Amygdala (tissue), 56 donors: ENCODE results near the gene NNT.

Source experiments
- DNase-seq, 56 donors: peaks; one replicate each; lab custom pipeline; 2025; lab: John Stamatoyannopoulos, UW

Gene NNT

GRCh38 chr5:43620944-43621505, 18.0 kb downstream of the NNT start:
- no peak for DNase-seq

GRCh38 chr5:43622074-43622473, 19.1 kb downstream of the NNT start:
- DNase-seq, result no peak

GRCh38 chr5:43623048-43623680, 20.2 kb downstream of the NNT start:
- DNase-seq, result peak in 4 of 56 donors; percentile 4 to 23 (median 12)

- no peak for DNase-seq
These were observed 24.0 kb downstream of the NNT start for GRCh38 chr5:43627028-43627427.

GRCh38 chr5:43631182-43631910, 28.4 kb downstream of the NNT start:
- DNase-seq, result peak in 19 of 56 donors; percentile 1 to 60 (median 14)

- no peak for DNase-seq
These were observed 31.6 kb downstream of the NNT start for GRCh38 chr5:43634621-43635020.

GRCh38 chr5:43635374-43635773, 32.4 kb downstream of the NNT start:
- DNase-seq, result no peak

GRCh38 chr5:43636076-43636475, 33.1 kb downstream of the NNT start:
- no peak for DNase-seq

- no peak for DNase-seq
These were observed 34.4 kb downstream of the NNT start for GRCh38 chr5:43637416-43637815.

GRCh38 chr5:43638107-43638506, 35.1 kb downstream of the NNT start:
- DNase-seq, result no peak

GRCh38 chr5:43638546-43638945, 35.6 kb downstream of the NNT start:
- DNase-seq, result no peak

GRCh38 chr5:43639566-43639965, 36.6 kb downstream of the NNT start:
- DNase-seq, result no peak

- no peak for DNase-seq
These were observed 39.4 kb downstream of the NNT start for GRCh38 chr5:43642428-43642827.

GRCh38 chr5:43643327-43643726, 40.3 kb downstream of the NNT start:
- DNase-seq, result no peak

- DNase-seq, result peak in 8 of 56 donors; percentile 2 to 15 (median 7)
These were observed 40.8 kb downstream of the NNT start for GRCh38 chr5:43643750-43644149.

- DNase-seq, result no peak
These were observed 44.0 kb downstream of the NNT start for GRCh38 chr5:43646992-43647391.

GRCh38 chr5:43647789-43648188, 44.8 kb downstream of the NNT start:
- DNase-seq, result no peak

- DNase-seq, result no peak
These were observed 45.6 kb downstream of the NNT start for GRCh38 chr5:43648499-43649124.

GRCh38 chr5:43649256-43649655, 46.3 kb downstream of the NNT start:
- no peak for DNase-seq

GRCh38 chr5:43652537-43653302, 49.7 kb downstream of the NNT start:
- DNase-seq, result no peak

- DNase-seq, result no peak
These were observed 55.5 kb downstream of the NNT start for GRCh38 chr5:43658509-43658908.
